HG03066 (cell line): ENCODE results near the gene UCP2.

Source experiments
- ATAC-seq: cut with Tn5 transposase; IDR thresholded peaks from one replicate; pipeline ENCODE4 v1.9.1; 2021; ENCODE audit warnings: low read depth; ENCODE audit not compliant: unreplicated experiment

The UCP2 gene

GRCh38 chr11:74010306-74011300, 28.0 kb upstream of the UCP2 start:
- no peak for ATAC-seq

- ATAC-seq: no peak
Observed at GRCh38 chr11:74009675-74010305, 27.1 kb upstream of the UCP2 start.

- no peak for ATAC-seq
Observed at GRCh38 chr11:74009230-74009547, 26.5 kb upstream of the UCP2 start.

- no peak for ATAC-seq
Observed at GRCh38 chr11:74008373-74009229, 26.0 kb upstream of the UCP2 start, which contains the start of gene UCP3. UCP3 (minus strand) TSS chr11:74009085; CDS start chr11:74007042, 2,043 bp downstream.

- ATAC-seq: no peak
Observed at GRCh38 chr11:74007691-74008372, 25.2 kb upstream of the UCP2 start.

GRCh38 chr11:74006743-74007304, 24.2 kb upstream of the UCP2 start:
- ATAC-seq: no peak

DNA sequence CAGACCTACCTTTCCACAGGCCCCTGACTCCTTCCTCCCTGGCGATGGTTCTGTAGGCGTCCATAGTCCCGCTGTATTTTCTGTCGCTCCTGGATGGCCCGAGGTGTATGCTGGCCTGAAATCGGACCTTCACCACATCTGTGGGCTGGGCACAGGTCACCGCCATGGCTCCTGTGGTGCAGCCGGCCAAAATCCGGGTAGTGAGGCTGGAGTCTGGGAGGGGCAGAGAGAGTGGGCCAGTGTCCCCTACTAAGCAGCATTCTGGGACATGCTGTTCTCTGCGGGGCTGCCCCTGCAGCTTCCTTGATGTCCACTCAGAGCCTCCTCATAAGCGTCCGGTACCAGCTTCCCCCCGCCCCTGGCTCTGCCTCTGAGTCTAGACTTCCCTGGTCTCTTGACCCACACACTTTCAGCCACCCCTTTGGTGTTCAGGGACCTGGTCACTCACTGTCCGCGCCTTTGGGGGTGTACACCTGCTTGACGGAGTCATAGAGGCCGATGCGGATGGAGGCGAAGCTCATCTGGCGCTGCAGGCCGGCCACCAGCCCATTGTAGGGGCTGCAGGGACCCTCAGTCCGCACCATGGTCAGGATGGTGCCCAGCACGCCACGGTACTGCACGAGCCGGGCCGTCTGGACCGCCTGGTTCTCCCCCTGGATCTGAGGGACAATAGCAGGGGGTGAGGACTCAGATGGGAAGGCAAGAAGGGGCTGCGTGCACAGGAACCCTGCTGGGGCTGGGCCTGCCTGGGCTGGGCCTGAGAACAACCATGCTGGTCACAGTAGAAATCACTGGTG, 23.3 kb upstream of the UCP2 start:
- no peak for ATAC-seq

DNA sequence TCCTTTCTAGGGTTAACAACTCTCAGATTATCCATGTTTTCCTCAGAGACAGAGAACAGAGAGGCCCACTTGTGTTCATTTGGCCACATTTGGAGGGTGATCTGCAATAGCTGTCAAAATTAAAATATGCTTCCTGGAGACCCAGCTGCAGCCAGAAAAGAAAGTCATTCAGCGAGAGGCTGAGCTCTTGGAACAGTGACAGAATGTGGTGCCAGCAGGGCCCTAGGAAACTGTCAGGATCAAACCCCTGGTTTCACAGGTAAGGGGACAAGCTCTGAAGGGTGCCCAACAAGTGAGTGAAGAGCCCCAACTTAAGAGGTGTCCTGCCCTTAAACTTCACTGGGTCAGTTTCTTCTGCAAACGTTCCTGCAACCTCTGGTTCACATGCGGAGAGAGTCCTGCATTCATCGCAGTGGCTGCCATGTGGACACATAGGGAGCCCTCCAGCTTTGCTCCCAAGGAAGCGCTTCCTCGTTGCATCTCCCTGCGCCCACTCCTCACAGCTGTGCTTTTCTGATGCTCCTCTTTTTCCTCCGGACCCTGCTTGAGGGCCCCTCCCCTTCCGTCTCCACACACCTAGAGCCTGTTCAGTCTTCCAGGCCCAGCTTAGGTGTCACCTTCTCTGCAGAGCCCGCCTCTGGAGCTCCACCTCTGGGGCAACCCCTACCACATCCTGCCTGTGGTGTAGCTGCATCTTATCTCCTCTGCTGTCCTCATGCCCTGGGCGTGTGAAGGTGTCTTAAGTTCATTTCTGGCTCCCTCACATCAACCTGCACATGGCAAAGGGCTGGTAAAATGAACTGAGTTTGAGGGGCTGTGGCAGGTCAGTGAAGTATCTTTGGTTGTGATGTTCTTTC, 22.3 kb upstream of the UCP2 start:
- no peak for ATAC-seq

DNA sequence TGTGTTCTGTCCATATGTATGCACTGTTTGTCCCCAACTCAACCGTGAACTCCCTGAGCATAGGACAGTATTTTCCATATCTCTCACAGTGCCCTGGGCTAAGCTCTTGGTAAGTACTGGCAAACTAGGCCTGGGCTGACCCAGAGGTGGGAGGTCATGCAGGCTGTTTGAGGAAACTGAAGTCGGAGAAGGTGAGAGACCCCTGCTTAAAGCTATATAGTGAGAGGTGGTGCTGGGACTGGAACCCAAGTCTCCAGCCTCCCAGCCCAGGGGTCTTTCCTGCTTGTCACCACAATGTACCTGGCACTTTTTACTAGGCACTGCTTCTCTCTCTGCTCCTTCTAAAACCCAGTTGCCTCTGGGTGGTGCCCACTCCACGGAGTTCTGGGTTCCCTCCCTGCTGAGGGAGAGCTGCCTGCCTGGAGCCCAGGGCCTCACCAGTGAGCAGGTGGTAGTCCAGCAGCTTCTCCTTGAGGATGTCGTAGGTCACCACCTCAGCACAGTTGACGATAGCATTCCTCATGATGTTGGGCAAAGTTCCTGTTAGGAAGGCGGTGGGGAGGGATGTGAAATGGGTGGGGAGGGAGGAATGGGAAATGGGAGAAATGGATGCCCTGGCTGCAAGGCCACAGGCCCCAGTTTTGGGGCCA, 21.5 kb upstream of the UCP2 start:
- ATAC-seq: no peak

DNA sequence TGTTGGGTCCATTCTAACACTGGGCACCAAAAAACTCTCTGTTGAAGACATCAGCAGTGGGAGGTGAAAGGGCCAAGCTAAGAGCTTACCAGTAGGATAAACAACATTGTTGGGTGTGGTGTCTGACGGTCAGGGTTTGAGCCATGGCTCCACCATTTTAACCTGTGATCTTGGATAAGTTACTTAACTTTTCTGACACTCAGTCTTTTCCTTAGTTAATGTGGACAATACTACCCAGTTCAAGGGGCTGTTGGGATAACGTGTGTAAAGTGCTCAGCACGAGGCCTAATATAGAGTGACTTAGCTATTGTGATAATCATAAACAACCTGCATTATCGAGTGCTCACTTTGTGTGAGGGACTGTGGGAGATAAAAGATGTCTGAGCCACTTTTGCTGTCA, 20.2 kb upstream of the UCP2 start:
- ATAC-seq: no peak

DNA sequence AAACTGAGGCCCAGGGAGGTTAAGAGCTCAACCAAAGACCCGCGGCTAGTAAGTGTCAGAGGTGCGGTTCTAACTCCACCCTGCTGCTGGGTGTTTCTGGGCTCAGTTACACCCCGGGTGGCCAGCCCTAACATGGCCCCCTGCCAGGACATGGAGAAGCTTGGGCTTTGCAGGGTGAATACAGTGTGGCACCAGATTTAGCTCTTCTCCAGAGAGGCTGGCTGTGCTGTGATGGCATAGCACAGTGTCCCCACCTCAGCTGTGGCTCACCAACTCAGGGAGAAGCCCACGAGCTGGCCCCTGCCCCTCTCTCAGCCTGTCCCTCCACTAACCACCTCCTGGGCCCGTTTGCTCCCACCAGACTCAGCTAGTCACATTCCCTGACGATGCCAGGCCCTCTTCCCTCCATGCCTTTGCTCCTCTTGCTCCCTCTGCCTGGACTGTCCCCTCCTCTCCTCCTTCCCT, 19.2 kb upstream of the UCP2 start:
- no peak for ATAC-seq

- ATAC-seq: no peak
Observed at GRCh38 chr11:74000307-74001133, 17.9 kb upstream of the UCP2 start.

DNA sequence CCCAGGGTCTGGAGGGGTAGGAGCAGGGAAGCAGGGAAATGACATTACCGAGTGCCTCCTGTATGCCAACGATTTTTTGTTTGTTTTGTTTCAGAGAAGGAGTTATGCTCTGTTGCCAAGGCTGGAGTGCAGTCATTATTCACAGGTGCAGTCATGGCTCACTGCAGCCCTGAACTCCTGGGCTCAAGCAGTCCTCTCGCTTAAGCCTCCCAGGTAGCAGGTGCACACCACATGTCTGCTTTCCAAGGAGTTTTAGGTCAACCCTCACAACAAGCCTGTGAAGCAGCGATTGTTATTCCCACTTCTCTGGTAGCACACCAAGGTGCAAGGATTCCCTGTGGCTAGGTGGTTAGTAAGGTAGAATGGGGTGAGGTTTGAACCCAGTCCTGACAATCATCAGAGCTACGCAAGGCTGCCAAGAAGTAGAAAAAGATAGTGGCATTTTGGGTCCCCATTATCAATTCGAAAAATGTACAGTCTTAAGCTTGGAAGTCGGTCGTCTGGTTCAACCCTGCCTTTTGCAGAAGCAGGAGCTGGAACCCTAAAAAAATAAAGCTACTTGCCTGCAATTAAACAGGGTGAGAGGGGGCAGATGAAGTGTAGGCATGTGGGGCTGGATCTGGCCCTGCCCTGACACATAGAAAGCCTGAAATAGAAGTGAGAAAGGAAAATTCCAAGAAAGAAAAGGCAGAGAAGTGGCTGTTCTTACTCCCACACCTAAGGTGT, 17.1 kb upstream of the UCP2 start:
- ATAC-seq: no peak

DNA sequence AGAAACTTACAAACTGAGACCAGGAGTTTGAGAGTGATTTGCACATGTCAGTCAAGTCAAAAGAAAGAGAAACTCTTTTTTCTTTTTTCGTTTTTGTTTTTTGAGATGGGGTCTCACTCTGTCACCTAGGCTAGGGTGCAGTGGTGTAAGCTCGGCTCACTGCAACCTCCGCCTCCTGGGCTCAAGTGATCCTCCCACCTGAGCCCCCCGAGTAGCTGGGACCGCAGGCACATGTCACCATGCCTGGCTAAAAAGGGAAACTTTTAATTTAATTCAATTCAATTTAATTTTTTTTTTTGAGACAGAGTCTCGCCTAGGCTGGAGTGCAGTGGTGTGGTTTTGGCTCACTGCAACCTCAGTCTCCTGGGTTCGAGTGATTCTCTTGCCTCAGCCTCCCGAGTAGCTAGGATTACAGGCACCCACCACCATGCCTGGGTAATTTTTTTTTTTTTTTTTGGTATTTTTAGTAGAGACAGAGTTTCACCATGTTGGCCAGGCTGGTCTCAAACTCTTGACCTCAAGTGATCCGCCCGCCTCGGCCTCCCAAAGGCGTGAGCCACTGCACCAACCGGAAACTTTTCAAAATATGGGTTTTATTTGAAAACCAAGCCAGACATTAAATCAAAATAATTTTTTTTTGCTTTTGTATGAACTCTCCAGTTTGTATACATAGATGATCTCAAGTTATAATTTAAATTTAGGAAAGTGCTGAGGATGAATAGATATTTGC, 16.4 kb upstream of the UCP2 start:
- no peak for ATAC-seq

- no peak for ATAC-seq
Observed at GRCh38 chr11:73997120-73997770, 14.6 kb upstream of the UCP2 start.
